Ectodermal cell (in vitro differentiated cells): ENCODE data around the gene LLGL2.

ENCODE experiments used
- H3K27ac ChIP-seq: 2 replicates; pipeline ENCODE4 v1.7.0; 2013; ENCODE audit warnings: mild to moderate bottlenecking, low read depth, low read length; ENCODE audit not compliant: insufficient read depth, poor library complexity, severe bottlenecking
- H3K27me3 ChIP-seq: 2 replicates; pipeline ENCODE4 v1.7.0; 2013; ENCODE audit warnings: mild to moderate bottlenecking, low read length; ENCODE audit not compliant: insufficient read depth, control insufficient read depth, poor library complexity, severe bottlenecking
- H3K36me3 ChIP-seq: one replicate; pipeline ENCODE4 v1.7.0; 2013; ENCODE audit warnings: low read length; ENCODE audit not compliant: control insufficient read depth, insufficient read depth
- H3K4me1 ChIP-seq: one replicate; pipeline ENCODE4 v1.7.0; 2013; ENCODE audit warnings: low read length; ENCODE audit not compliant: control insufficient read depth, insufficient read depth
- H3K4me3 ChIP-seq: 2 replicates; pipeline ENCODE4 v1.7.0; 2013; ENCODE audit warnings: low read depth, low read length, control low read depth; ENCODE audit not compliant: insufficient read depth
- H3K9me3 ChIP-seq: 2 replicates; pipeline ENCODE4 v1.7.0; 2013; ENCODE audit warnings: mild to moderate bottlenecking, low read length, moderate library complexity; ENCODE audit not compliant: control insufficient read depth
- WGBS, 2 experiments: methylation state at CpG; one replicate each; pipeline ENCODE4 v1.1.7; 2013; ENCODE audit warnings: missing lambda C conversion rate in 2 of 2; 5-methylcytosine and 5-hydroxymethylcytosine counted together

LLGL2 gene

DNA sequence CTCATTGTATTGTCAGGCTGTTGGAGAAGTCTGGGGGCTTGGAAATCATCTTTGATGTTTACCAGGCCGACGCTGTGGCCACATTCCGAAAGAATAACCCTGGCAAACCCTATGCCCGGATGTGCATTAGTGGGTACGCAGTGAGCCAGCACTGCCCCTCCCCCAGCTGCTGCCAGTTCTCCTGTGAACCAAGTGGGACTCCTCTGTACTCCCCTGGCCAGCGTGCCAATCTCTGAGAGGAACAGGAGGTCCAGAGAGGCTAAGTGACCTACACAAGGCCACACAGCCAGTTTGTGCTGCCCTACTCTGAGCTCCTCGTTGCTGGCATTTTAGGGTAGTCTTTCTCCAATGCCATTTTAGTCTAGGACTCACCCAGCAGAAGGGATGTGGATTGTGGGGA lies 1.9 kb upstream of the LLGL2 start:
- 94 to 96% methylated on average over 7 of the region's 7 CpGs for WGBS, 2 experiments
- Histone ChIP-seq H3K9me3 (no peaks in the 10 kb centered on the region), H3K4me3 (no peak overlapping the region), H3K27ac (no peak overlapping the region), H3K27me3 (peaks cover 27% of the 10 kb centered on the region), H3K4me1 (peaks cover 4% of the 10 kb centered on the region), H3K36me3 (peaks cover 3% of the 10 kb centered on the region)

DNA sequence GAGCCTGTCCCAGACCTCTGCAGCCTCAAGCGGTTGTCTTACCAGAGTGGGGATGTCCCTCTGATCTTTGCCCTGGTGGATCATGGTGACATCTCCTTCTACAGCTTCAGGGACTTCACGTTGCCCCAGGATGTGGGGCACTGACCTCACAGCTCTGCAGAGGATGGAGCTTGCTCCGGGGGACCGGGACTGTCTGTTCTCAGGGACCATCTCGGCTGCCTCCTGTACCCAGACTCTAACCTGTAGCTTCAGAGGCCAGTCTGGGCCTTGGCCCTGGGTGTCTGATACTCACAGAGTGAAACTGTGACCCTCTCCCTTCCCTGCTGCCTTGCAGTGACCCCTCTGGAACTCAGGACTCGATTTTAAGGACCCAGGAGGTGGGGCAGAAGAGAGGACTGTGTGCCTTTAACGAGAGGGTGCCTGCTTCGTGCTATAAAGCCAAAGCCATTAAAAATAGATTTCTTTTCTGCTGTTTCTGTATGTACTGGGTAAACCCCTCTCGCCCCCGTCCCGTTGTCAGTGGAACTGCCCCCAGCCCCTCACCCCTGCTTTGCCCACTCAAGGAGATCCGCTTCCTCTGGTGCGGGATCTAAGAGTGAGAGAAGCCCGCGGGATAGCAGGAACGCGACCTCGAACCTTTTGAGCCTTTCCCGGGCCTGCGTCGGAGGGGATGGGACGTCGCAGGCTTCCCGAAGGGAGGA lies 1.1 kb upstream of the LLGL2 start:
- 27 to 28% methylated on average over 24 of the region's 24 CpGs for WGBS, 2 experiments
- Histone ChIP-seq H3K4me3 (peak overlapping the region; percentile 56), H3K27me3 (peaks cover 27% of the 10 kb centered on the region), H3K9me3 (no peaks in the 10 kb centered on the region), H3K4me1 (peaks cover 4% of the 10 kb centered on the region), H3K27ac (no peak overlapping the region), H3K36me3 (peaks cover 3% of the 10 kb centered on the region)

DNA sequence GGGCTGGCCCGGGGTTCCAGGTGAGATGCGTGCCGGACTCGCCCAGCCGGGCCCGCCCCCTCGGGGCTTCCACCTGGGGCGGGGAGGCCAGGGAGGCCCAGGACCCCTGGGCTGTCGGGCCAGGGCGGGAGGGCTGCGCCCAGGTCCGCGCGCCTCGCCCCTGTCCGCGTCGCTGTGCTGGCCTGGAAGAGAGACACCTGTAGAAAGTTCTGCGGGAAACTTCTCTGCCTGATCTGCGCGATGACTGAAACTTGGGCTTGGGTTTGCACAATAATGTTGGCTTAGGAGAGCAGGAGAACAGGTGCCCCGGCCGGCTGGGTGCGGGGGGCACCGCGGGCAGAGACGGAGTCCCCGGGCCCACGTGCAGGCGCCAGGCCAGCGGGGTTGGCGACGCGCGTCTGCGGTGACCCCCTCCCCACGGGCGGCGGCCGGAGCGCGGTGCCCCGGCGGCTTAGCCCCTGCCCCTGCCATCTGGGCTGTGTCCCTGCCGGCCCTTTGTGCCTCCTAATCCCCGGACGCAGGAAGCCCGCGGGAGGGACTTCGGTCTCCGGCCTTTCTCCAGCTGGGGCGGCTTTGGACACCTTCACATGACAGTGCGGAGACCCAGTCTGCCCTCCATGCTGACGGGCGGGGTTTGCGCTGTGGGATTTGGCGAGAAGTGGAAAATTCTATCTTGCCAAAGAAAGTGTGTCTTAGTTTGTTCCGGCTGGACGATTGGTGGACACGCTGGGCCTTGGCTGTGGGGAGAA lies 483 bp downstream of the LLGL2 start:
- Histone ChIP-seq H3K27ac (peak overlapping the region; percentile 44), H3K9me3 (no peaks in the 10 kb centered on the region), H3K27me3 (peaks cover 27% of the 10 kb centered on the region), H3K4me1 (peaks cover 8% of the 10 kb centered on the region), H3K4me3 (peak overlapping the region; percentile 56), H3K36me3 (peaks cover 3% of the 10 kb centered on the region)
- WGBS, 2 experiments: 2% methylated on average over 60 of the region's 60 CpGs

DNA sequence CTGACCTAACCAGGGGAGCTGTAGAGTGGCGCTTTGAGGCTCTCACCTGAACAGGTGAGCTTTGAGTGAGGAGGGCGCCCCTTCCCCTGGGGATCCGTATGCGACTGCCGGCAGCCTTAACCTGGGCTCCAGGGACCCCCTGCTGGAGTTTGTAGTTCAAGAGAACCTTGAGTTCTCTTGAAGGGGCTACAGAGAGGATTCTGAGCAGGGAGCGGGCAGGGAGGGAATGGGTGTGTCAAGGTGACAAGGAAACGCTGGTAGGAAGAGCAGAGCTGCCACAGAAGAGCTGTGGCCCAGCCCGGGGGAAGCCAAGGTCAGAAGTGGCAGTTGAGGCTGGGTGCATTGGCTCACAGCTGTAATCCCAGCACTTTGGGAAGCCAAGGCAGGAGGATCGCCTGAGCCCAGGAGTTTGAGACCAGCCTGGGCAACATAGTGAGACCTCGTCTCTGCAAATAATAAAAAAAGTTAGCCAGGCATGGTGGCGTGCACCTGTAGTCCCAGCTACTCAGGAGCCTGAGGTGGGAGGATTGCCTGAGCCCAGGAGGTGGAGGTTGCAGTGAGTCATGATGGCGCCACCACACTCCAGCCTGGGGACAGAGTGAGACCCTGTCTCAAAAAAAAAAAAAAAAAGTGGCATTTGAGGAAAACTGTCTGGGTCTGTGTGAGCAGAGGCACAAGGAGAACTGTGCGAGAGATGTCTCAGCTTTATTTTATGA lies 1.2 kb downstream of the LLGL2 start:
- peaks cover 12% of the 10 kb centered on the region for H3K4me1 ChIP-seq
- WGBS, 2 experiments: 52 to 53% methylated on average over 13 of the region's 13 CpGs
- H3K4me3 ChIP-seq: peak overlapping the region; percentile 56
- H3K27me3 ChIP-seq: peaks cover 27% of the 10 kb centered on the region
- H3K36me3 ChIP-seq: peaks cover 3% of the 10 kb centered on the region
- no peaks in the 10 kb centered on the region for H3K9me3 ChIP-seq
- H3K27ac ChIP-seq: no peak overlapping the region

DNA sequence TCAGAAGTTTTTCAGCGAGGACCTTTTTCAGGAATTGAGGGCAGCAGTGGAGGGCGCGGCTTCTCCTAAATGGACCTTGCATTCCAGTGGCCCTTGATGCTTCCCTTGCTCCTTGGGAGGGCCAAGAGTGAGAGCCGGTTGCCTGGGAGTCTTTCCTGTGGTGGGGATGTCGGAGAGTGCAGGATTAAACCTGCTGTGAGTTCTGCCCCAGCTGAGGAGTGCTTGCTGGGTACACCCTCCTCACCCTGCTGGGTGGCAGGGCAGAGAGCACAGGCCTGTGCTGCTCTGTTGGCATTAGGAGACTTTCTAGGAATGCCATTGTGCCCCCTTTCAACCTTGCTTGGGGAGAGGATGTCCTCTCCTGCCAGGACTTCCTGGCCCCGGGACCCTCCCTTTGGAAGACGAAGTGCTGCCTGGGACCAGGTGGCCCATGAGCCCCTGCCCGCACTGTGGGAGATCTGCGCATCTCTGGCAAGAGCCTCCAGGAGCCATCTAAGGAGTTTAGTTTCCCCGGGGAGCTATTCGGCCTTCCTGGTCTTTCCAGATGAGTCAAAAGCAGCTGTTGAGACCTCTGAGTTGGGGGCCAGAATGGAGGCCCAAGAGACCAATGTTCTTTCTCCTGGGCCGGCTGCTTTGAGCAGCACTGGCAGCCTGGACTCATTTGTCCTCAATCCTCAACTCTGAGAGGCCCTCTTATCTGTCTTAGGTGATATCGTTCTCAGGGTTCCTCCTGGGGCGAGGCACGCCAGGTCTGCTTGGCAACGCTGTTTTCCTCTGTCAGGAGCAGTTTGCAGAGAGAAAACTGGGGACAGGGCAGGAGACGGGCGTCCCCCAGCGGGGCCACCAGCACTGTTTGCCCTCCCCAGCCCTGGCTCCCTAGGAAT lies 5.6 kb downstream of the LLGL2 start:
- no peaks in the 10 kb centered on the region for H3K9me3 ChIP-seq
- H3K27me3 ChIP-seq: peaks cover 12% of the 10 kb centered on the region
- H3K4me1 ChIP-seq: peaks cover 24% of the 10 kb centered on the region
- H3K4me3 ChIP-seq: no peak overlapping the region
- H3K36me3 ChIP-seq: no peaks in the 10 kb centered on the region
- WGBS, 2 experiments: 83 to 86% methylated on average over 19 of the region's 19 CpGs
- H3K27ac ChIP-seq: no peak overlapping the region

DNA sequence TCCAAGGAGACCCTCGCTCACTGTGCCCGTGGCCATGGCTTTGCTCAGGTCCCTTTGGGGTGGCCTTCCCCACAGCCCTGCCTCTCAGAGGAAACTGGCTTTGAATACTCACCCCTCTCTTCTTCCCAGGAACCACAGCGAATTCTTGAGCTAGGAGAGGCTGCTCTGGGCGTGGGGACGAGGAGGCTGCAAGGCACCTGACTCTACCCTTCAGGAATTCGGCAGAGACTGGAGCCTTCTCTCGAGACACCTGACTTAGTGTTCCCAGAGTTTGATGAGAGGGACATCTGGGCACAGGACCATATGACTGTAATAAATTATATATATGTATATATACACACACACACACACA lies 6.2 kb downstream of the LLGL2 start:
- no peak overlapping the region for H3K27ac ChIP-seq
- no peak overlapping the region for H3K4me3 ChIP-seq
- H3K27me3 ChIP-seq: peaks cover 6% of the 10 kb centered on the region
- H3K4me1 ChIP-seq: peaks cover 23% of the 10 kb centered on the region
- H3K36me3 ChIP-seq: no peaks in the 10 kb centered on the region
- 90 to 93% methylated on average over 7 of the region's 7 CpGs for WGBS, 2 experiments
- H3K9me3 ChIP-seq: no peaks in the 10 kb centered on the region

DNA sequence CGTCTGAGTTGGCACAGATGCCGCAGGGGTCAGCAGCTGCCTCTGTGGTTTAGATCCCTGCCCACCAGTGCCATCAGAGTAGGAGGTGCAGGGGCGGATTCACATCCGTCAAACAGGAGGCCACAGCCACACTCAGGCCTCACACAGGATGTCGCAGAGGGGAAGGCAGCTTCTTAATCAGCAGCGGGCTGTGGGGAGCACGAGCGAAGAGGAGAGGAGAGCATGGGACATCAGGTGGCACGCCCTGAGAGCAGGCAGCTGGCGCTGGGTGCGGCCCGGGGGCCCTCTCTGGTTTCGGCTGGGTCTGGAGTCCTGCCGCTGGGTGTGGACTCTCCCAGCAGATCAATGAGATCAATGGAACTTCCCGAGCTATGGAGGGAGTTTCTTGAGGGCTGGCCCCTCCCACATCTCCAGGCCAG lies 9.6 kb downstream of the LLGL2 start:
- peaks cover 23% of the 10 kb centered on the region for H3K4me1 ChIP-seq
- WGBS, 2 experiments: 83 to 85% methylated on average over 15 of the region's 15 CpGs
- no peak overlapping the region for H3K27ac ChIP-seq
- H3K4me3 ChIP-seq: no peak overlapping the region
- H3K36me3 ChIP-seq: no peaks in the 10 kb centered on the region
- H3K27me3 ChIP-seq: no peaks in the 10 kb centered on the region
- H3K9me3 ChIP-seq: no peaks in the 10 kb centered on the region

DNA sequence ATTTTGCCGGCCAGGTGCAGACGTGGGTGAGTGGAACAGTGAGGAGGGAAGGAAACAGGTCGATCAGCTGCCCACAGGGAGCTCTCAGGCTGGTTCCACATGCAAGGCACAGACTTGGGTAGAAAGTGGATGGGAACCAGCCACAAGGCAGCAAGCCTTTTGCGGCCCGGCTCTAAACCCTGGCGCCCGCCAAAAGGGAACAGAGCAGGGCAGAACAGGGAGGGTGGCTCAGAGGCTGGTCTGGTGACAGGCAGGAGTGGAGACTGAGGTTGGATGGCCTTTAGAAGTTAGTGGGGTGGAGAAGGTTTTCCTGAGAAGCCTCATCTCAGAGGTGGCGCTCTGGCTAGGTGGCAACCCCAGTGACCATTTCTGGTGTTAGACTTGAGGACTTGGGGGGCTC lies 10.4 kb downstream of the LLGL2 start:
- WGBS, 2 experiments: 96% methylated on average over 8 of the region's 8 CpGs
- Histone ChIP-seq H3K4me3 (no peak overlapping the region), H3K4me1 (peaks cover 20% of the 10 kb centered on the region), H3K27ac (no peak overlapping the region), H3K27me3 (no peaks in the 10 kb centered on the region), H3K9me3 (no peaks in the 10 kb centered on the region), H3K36me3 (no peaks in the 10 kb centered on the region)

DNA sequence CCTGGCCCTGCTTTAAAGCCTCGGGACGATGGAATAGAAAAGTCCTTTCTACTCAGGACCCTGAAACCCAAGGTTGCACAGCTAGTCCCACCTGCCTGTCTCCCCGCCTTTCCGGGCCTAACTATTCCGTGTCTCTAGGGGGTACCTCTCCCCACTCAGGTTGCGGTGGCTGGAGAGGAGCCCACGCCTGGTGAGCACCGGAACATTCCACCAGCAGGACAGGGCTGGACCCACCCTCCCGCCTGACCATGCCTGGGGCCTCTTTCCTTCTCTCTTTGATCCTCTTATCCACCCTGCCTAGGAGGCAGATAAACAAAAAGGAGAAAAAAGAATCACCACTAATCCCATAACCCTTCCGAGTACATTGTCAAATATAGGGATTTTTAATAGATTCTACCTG lies 10.9 kb downstream of the LLGL2 start:
- 83 to 85% methylated on average over 9 of the region's 10 CpGs for WGBS, 2 experiments
- Histone ChIP-seq H3K9me3 (no peaks in the 10 kb centered on the region), H3K4me3 (no peak overlapping the region), H3K27ac (no peak overlapping the region), H3K36me3 (no peaks in the 10 kb centered on the region), H3K27me3 (no peaks in the 10 kb centered on the region), H3K4me1 (peaks cover 15% of the 10 kb centered on the region)
